Large intestine (tissue), 3 donors: Measurements from ENCODE around the gene ITGA1. TPM values are rescaled to one million over a fixed set of nuclear protein-coding genes. Genes with fewer than 3 reads are reported as not detected.

Experiments used
- DNase-seq, 2 donors: peaks; one replicate each; pipeline versions ENCODE4 v3.0.0 to v3.0.0-alpha.2; 2013
- H3K27ac ChIP-seq: one replicate; pipeline ENCODE4 v1.5.1; 2013; ENCODE audit warnings: low read length
- H3K27me3 ChIP-seq: 2 replicates; pipeline ENCODE4 v1.6.1; 2013; ENCODE audit warnings: low read length; ENCODE audit not compliant: control insufficient read depth, insufficient read depth
- H3K36me3 ChIP-seq: 2 replicates; pipeline ENCODE4 v1.6.1; 2013; ENCODE audit warnings: low read length; ENCODE audit not compliant: control insufficient read depth, insufficient read depth
- H3K4me1 ChIP-seq: one replicate; pipeline ENCODE4 v1.6.1; 2013; ENCODE audit warnings: low read length; ENCODE audit not compliant: control insufficient read depth, insufficient read depth
- H3K4me3 ChIP-seq: one replicate; pipeline ENCODE4 v1.5.1; 2013; ENCODE audit warnings: low read length
- H3K9me3 ChIP-seq: one replicate; pipeline ENCODE4 v1.6.1; 2013; ENCODE audit warnings: mild to moderate bottlenecking, low read depth, low read length, moderate library complexity; ENCODE audit not compliant: control insufficient read depth
- WGBS: methylation state at CpG from one replicate; pipeline ENCODE4 v1.1.5; 2013; ENCODE audit warnings: low lambda C conversion rate; ENCODE audit not compliant: insufficient coverage; 5-methylcytosine and 5-hydroxymethylcytosine counted together
- polyA plus RNA-seq: library from polyadenylated mRNA; unstranded; fragments of 120-200 nt; gene quantifications from one replicate; pipeline ENCODE4 v1.2.1, GENCODE V29; 2013

ITGA1 gene
- polyA plus RNA-seq, 1 donor: 30.8 TPM

GRCh38 chr5:52892242-52892878 lies 104.6 kb downstream of the ITGA1 start:
- 69% methylated on average over 4 of the region's 6 CpGs for WGBS
- H3K27ac ChIP-seq: no peak overlapping the region
- peak in 1 of 2 donors; percentile 35 for DNase-seq
- no peaks in the 10 kb centered on the region for H3K9me3 ChIP-seq
- no peak overlapping the region for H3K4me3 ChIP-seq
- peaks cover 11% of the 10 kb centered on the region for H3K36me3 ChIP-seq
- peaks cover 5% of the 10 kb centered on the region for H3K4me1 ChIP-seq
- H3K27me3 ChIP-seq: no peaks in the 10 kb centered on the region

- DNase-seq: no peak
- Histone ChIP-seq H3K4me1 (peaks cover 5% of the 10 kb centered on the region), H3K36me3 (peaks cover 9% of the 10 kb centered on the region), H3K27me3 (no peaks in the 10 kb centered on the region), H3K27ac (no peak overlapping the region), H3K9me3 (no peaks in the 10 kb centered on the region), H3K4me3 (no peak overlapping the region)
Observed at GRCh38 chr5:52893105-52893504, 105.4 kb downstream of the ITGA1 start.

GRCh38 chr5:52893863-52894262 lies 106.1 kb downstream of the ITGA1 start:
- no peak for DNase-seq
- WGBS: no CpG with 5 or more reads among the region's 1 CpG
- Histone ChIP-seq H3K36me3 (peaks cover 8% of the 10 kb centered on the region), H3K27ac (no peak overlapping the region), H3K4me3 (no peak overlapping the region), H3K27me3 (no peaks in the 10 kb centered on the region), H3K4me1 (peaks cover 5% of the 10 kb centered on the region), H3K9me3 (no peaks in the 10 kb centered on the region)

- Histone ChIP-seq H3K9me3 (no peaks in the 10 kb centered on the region), H3K4me1 (peaks cover 5% of the 10 kb centered on the region), H3K27ac (no peak overlapping the region), H3K4me3 (no peak overlapping the region), H3K27me3 (no peaks in the 10 kb centered on the region), H3K36me3 (peaks cover 12% of the 10 kb centered on the region)
- DNase-seq: no peak
- WGBS: no CpG with 5 or more reads among the region's 2 CpGs
Observed at GRCh38 chr5:52894451-52894850, 106.7 kb downstream of the ITGA1 start.

- H3K9me3 ChIP-seq: no peaks in the 10 kb centered on the region
- WGBS: no CpG with 5 or more reads among the region's 2 CpGs
- peaks cover 5% of the 10 kb centered on the region for H3K4me1 ChIP-seq
- no peak overlapping the region for H3K4me3 ChIP-seq
- DNase-seq: no peak
- H3K27ac ChIP-seq: no peak overlapping the region
- H3K27me3 ChIP-seq: no peaks in the 10 kb centered on the region
- peaks cover 9% of the 10 kb centered on the region for H3K36me3 ChIP-seq
Observed at GRCh38 chr5:52895075-52895474, 107.4 kb downstream of the ITGA1 start.

- WGBS: 65% methylated on average over 2 of the region's 5 CpGs
- no peaks in the 10 kb centered on the region for H3K27me3 ChIP-seq
- DNase-seq: no peak
- H3K9me3 ChIP-seq: no peaks in the 10 kb centered on the region
- H3K27ac ChIP-seq: no peak overlapping the region
- no peak overlapping the region for H3K4me3 ChIP-seq
- peaks cover 10% of the 10 kb centered on the region for H3K36me3 ChIP-seq
- peaks cover 5% of the 10 kb centered on the region for H3K4me1 ChIP-seq
Observed at GRCh38 chr5:52895572-52896413, 108.1 kb downstream of the ITGA1 start.

- Histone ChIP-seq H3K9me3 (no peaks in the 10 kb centered on the region), H3K36me3 (peaks cover 14% of the 10 kb centered on the region), H3K4me1 (peaks cover 5% of the 10 kb centered on the region), H3K27ac (no peak overlapping the region), H3K4me3 (no peak overlapping the region), H3K27me3 (no peaks in the 10 kb centered on the region)
- WGBS: 20% methylated on average over 1 of the region's 2 CpGs
- no peak for DNase-seq
Observed at GRCh38 chr5:52896534-52897237, 109.0 kb downstream of the ITGA1 start.

GRCh38 chr5:52897238-52897614 lies 109.5 kb downstream of the ITGA1 start:
- no peaks in the 10 kb centered on the region for H3K9me3 ChIP-seq
- peaks cover 5% of the 10 kb centered on the region for H3K4me1 ChIP-seq
- H3K27me3 ChIP-seq: no peaks in the 10 kb centered on the region
- peaks cover 14% of the 10 kb centered on the region for H3K36me3 ChIP-seq
- no peak overlapping the region for H3K4me3 ChIP-seq
- no peak overlapping the region for H3K27ac ChIP-seq
- no peak for DNase-seq

GRCh38 chr5:52898961-52899680 lies 111.4 kb downstream of the ITGA1 start:
- no peak overlapping the region for H3K27ac ChIP-seq
- no peak overlapping the region for H3K4me3 ChIP-seq
- H3K4me1 ChIP-seq: no peaks in the 10 kb centered on the region
- H3K27me3 ChIP-seq: no peaks in the 10 kb centered on the region
- H3K9me3 ChIP-seq: no peaks in the 10 kb centered on the region
- WGBS: 70% methylated on average over 2 of the region's 5 CpGs
- H3K36me3 ChIP-seq: peaks cover 17% of the 10 kb centered on the region
- DNase-seq: no peak

GRCh38 chr5:52903142-52903541 lies 115.4 kb downstream of the ITGA1 start:
- H3K27me3 ChIP-seq: no peaks in the 10 kb centered on the region
- no peak overlapping the region for H3K27ac ChIP-seq
- whole genome bisulfite sequencing: 100% methylated on average over 1 of the region's 2 CpGs

More at GRCh38 chr5:52903142-52903541, 115.4 kb downstream of the ITGA1 start:
- no peak overlapping the region for H3K4me3 ChIP-seq
- peaks cover 16% of the 10 kb centered on the region for H3K36me3 ChIP-seq
- no peaks in the 10 kb centered on the region for H3K9me3 ChIP-seq
- no peaks in the 10 kb centered on the region for H3K4me1 ChIP-seq
- no peak for DNase-seq
